GM18502 (cell line): ENCODE data around the gene ACADSB.

ENCODE experiments used
- ATAC-seq: cut with Tn5 transposase; IDR thresholded peaks from one replicate; pipeline ENCODE4 v1.9.1; 2021; ENCODE audit warnings: mild to moderate bottlenecking; ENCODE audit not compliant: unreplicated experiment, poor library complexity

ACADSB gene

DNA sequence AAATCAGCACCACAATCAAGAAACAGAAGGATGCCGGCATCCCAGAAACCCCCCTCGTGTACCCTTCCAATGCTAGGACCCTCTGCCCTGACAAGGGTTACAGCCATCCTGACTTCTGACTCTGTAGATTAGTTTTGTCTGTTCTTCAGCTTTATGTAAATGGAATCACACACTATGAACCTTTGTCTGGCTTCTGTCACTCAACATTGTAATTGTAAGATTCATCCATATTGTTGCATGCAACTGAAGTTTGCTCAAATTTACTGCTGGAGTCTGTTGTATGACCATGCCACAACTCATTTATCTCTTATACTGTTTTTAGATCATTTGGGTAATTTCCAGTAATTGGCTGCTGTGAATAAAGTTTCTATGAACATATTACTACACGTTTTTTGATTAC is 8.7 kb upstream of the ACADSB start:
- ATAC-seq: no peak

DNA sequence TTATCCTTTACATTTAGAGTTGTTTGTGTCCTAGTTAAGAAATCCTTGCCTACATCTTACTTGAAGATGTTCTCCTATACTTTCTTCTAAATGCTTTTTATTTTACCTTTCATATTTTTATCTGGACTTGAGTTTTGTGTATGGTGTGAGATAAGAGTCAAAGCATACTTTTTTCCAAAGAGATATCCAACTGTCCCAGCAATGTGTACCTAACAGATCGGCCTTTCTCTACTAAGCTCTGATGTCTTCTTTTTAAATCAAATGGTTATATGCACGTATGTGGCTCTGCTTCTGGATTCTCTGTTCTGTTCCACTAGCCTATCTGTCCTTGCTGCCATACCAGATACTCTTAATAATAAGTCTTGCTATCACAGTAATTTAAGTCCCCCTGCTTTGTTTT is 7.4 kb upstream of the ACADSB start:
- ATAC-seq: no peak

DNA sequence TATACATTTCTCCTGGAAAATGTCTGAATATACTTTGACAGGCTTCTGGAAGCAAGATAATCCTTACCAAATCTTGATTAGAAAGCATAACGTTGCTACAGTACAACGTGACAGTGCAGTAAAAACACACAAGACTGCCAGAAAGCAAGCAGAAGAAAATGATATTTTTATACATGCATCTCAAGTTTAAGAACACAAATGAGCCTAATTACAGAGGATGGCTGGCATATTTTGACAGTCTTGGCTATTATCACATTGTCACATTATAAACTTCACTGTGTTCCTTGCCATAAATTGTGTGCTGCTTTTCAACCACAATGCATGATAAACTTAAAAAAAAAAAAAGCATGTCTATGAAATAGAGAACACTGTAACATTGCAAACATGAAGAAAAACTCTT is 4.5 kb upstream of the ACADSB start:
- ATAC-seq: no peak

DNA sequence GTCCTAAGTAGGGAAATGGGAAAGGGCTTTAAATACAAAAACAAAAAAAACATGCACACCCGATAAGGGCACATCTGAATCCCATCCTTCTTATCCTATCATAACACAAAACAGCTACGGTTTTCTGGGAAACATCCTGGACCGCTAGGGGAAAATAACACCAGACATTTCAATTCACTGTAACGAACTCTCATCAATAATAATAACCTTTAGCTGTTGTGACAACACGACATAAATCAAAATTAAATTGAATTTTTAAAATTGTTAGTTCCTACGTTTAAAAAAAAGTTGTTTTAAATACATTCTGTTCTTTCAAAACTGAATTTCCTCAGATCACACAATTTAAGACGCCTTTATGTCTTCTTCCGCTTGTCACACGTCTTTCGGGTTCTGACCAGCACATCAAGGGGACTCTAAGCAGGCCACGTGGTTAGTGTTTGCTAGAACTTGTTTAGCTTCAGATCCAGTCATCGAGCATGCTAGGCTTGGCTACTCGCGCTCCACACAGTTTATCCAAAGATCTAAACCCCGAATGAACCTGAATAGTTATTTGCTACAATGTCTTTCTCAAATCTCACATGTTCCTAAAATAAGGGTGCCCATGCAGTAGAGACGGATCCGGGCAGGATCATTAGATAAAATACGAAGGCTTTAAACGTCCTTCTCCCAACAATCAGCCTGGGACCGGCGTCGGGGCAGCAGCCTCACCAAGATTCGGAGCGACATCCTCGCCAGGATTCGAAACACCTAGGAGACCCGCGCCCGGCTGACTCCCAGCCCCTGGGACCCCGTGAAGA is 1.1 kb upstream of the ACADSB start:
- peak; percentile 42 for ATAC-seq

DNA sequence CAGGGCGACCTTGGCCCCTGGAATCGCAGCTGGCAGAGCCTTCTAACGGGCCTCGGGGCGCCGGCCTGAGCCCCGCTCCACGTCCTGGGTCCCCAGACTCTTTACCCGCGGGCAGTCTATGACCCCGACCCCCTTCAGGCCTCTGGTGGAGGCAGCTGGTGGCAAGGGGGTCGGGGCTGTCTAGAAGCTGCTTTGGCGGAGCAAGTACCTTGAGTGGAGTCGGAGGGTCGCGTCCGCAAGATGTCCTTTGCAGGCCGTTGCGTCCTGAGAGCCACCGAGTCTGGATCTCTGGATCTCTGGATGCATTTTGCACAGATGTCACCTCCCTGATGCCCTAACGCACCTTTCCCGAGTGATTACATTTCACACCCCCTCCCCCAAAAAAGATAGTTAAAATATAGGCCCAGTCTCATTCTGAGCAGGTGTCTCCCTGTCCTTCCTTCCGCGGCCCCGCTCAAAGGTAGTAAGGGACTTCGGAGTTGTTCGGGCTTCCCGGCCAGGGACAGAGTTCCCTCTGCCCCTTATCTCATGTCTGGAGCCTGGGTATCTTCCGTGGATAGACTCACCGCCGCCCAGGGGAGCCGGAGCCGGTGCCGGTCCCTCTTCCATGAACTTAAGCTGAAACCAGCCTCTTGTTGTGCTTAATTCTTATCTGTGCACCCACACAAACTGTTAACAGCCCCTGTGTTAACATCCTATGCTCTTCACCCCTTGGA is 457 bp downstream of the ACADSB start:
- ATAC-seq: peak; percentile 36

DNA sequence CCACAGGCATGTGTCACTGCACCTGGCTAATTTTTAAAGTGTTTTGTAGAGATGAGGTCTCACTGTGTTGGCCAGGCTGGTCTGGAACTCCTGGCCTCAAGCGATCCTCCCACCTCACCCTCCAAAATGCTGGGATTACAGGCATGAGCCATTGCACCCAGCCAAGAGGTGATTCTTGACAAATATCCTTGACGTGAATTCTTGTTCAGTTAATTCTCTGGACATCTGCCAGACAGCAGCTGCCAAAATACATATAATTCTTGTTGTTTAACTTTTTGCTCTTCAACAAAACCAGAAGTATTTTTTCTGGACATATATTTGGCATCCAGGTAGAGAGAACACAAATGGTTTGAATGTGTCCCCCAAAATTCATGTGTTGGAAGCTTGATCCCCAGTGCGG is 3.2 kb downstream of the ACADSB start:
- no peak for ATAC-seq

DNA sequence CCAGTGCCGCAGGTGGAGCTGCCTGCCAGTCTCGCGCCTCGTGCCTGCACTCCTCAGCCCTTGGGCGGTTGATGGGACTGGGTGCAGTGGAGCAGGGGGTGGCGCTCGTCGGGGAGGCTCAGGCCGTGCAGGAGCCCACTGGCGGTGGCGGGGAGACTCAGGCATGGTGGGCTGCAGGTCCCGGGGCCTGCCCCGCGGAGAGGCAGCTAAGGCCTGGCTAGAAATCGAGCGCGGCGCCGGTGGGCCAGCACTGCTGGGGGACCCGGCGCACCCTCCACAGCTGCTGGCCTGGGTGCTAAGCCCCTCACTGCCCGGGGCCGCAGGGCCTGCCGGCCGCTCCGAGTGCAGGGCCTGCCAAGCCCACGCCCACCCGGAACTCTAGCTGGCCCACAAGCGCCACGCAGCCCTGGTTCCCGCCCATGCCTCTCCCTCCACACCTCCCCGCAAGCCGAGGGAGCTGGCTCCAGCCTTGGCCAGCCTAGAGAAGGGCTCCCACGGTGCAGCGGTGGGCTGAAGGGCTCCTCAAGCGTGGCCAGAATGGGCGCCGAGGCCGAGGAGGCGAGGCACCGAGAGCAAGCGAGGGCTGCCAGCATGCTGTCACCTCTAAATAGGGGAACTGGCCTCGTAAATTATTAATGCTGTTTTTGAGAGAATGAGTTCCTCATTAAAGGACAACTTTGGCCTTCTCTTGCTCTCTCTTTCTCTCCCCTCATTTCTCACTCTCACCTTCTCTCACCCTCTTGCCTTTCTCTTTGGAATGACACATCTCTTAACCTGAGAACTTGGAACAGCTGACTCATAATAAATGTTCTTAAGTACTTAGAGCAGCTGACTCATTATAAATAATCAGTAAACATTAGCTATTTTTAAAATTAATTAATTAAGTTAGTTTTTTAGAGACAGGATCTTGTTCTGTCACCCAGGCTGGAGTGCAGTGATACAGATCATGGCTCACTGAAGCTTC is 4.9 kb downstream of the ACADSB start:
- no peak for ATAC-seq

DNA sequence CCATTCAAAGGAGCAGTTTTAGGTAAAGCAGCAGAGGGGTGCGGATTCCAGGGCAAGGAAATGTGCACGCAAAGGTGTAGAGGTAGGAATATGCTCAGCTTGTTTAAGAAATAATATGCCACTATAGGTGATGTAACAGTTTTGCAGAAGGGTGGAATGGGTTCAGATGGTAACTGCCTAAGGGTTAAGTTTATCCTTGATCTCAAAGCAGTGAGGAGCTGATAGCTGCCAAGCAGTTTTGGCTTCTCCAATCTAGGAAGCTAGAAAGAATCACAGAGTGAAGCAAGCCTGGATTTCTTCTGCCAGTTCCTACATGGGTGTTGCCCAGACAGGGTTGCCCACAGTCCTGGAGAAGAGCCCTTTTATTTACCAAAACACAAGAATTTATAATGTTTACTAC is 6.0 kb downstream of the ACADSB start:
- ATAC-seq: no peak

DNA sequence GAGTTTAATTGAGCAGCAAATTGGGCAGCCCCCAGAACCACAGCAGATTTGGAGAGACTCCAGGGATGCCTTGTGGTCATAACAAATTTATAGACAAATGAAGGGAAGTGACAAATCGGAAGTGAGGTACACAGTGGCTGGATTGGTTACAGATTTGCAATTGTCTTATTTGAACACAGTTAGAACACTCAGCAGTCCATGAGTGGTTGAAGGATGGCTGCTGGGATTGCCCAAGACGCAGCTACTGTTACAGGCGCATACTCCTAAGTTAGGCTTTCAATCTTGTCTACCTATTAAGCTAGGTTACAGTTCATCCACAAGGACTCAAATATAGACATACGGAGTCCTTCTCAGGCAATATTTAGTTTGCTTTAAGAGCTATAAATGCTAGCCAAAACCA is 7.4 kb downstream of the ACADSB start:
- ATAC-seq: no peak

DNA sequence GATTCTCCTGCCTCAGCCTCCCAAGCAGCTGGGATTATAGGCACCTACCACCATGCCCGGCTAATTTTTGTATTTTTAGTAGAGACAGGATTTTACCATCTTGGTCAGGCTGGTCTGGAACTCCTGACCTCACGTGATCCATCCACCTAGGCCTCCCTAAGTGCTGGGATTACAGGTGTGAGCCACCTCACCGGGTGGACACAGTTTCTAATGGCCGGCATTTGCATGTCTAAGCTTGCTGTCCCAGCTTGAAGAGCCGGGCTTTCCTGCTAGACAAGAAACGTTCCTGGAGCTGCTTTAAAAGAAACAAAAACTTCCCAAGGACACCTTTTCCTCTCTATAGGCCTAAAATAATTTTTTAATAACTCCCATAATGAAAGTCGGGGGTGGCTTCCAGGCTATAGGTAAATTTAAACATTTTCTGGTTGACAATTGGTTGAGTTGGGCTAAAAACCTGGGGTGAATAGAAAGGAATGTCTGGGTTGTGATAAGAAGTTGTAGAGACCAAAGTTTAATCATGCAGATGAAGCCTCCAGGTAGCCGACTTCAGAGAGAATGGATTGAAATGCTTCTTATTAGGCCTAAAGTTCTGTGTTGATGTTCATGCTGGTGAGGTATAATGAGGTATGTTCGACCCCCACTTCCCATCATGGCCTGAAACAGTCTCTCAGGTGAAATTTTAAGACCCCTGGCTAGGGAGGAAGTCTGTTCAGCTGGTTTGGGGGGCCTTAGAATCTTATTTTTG is 8.8 kb downstream of the ACADSB start:
- ATAC-seq: no peak

DNA sequence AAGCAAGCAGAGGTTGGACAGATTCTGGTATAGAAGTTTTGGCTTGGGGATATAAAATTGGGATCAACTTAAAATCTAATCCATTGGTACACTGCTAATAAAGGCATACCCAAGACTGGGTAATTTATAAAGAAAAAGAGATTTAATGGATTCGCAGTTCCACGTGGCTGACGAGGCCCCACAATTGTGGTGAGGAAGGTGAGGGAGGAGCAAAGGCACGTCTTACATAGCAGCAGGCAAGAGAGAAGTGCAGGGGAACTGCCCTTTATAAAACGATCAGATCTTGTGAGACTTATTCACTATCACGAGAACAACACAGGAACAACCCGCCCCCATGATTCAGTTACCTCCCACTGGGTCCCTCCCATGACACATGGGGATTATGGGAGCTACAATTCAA is 9.7 kb downstream of the ACADSB start:
- ATAC-seq: no peak

DNA sequence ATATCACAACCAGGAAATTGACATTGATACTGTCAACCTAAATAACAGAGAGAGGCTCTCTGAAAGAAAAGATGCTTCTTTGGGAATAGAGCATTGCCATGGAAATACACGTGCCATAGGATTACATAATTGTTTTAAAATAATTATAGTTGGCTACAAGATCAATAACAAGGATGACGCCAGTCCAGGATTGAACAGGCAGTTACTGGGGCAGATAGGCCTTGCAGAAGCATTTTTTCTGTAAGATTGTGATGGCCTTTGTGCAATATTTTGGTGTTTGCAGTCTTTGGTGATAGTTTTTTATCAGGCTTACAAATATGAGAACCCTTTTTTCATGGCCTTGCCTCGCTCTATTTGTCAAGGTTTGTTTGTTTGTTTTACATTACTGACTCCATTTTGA is 10.5 kb downstream of the ACADSB start:
- no peak for ATAC-seq

DNA sequence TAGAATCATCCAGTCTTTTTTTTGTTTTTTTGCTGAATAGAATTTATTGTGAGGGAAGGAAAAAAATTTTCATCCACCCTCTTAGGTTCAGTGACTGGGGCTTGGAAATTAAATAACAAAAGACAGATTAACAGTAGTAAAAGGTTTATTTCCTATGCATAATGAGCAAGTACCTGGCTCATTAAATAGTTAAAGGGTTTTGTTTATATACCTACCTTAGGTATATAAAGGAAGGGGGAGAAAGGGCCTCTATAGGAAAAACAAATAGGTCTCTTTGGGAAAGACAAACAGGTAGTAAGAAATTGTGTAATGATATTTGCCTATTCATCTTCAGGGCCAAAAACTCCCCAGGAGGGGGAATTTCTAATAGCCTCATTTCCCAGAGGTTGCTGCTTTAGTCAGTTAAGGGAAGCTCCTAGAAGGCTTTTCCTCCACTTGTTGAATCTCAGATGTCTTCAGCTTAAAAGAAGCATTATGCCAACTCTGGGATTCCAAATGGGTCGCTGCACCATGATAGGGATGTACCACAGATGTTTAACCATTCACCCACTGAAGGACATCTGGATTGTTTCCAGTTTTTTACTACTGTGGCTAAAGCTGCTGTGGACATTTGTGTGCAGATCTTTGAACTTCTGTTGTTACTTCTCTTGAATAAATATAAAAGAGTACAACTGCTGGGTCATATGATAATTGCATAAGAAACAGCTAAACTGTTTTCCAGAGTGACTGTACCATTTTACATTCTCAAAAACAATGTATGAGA is 11.3 kb downstream of the ACADSB start:
- no peak for ATAC-seq

DNA sequence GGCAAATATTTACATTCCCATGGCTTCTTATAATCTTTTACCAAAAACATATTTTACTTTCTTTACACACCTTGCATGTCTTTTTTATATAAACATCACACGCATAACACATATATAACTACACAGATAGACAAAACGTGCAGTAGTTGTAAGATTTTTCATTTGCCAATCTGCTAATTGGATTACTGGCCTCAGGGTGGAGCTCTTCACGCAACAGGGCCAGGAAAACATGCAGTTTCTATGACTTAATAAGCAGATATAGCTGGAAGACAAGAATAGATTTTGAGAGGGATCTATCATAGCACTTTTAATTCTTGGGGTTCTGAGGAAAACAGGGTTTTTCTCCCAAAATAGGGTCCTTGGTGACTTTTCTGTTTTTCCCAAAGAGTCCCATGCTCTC is 12.7 kb downstream of the ACADSB start:
- no peak for ATAC-seq

DNA sequence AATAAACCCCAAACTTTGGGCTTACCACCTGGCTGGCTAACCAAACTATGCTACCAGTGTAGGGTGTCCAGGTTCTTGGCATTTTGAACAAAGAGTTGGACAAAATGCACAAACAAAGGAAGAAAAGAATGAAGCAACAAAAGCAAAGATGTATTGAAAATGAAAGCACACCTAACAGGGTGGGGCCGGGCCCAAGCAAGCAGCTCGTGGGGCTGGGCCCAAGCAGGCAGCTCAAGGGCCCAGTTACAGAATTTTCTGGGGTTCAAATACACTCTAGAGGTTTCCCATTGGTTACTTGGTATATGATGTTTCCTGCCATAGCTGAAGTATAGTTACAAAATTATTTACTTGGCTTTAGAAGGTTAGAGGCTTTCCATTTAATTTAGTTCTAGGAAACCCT is 15.7 kb downstream of the ACADSB start:
- no peak for ATAC-seq

DNA sequence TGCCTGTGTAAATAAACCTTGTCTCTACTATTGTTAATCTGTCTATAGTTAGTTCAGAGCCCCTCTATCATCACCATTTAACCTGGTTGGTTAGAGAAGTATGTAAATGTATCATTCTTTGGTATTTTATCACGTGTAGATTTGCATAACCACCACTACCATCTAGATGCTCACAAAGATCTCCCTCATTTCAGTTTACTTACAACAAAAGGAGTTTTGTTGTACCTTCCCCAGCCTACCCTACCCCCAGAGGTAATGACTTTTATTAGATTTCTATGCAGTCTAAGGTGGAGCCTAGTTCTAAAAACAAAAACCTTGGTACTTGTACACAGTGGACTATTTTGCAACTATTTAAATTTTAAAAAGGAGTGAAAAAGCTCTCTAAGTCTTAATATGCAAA is 17.5 kb downstream of the ACADSB start:
- no peak for ATAC-seq

DNA sequence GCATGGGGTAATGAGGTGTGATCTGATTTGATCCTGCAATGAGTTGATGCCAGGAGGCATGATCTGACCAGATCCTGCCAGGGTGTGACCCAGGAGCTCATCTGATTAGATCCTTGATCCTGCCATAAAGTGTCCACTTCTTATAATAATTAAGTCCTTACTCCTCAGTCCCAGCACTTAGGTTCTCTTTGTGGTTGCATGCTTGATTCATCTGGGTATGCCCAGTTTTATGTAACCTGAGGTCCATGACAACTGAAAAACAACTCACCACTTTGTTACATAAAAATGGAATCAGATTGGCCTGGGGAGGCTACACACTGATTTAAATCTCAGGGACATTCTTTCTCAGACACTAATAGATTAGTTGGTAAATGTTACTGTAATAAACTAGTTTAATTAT is 19.1 kb downstream of the ACADSB start:
- ATAC-seq: no peak

DNA sequence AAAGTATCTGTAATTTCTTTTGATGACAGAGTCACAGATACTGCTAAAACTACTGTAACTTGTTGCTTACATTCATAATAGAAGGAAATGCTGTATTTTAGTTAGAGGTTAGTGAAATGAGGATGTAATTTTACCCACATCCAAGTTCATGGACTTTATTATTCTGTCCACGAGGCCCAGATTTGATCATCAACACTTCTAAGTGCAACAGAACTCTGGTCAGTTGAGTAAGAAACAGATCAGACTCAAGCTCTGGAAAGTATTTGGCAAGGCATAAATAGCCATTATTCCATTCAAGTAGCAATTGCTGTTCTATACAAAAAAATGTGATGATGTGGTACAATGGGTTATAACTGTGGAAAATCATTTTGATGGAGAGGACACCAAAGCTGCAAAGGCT is 22.3 kb downstream of the ACADSB start:
- ATAC-seq: no peak

DNA sequence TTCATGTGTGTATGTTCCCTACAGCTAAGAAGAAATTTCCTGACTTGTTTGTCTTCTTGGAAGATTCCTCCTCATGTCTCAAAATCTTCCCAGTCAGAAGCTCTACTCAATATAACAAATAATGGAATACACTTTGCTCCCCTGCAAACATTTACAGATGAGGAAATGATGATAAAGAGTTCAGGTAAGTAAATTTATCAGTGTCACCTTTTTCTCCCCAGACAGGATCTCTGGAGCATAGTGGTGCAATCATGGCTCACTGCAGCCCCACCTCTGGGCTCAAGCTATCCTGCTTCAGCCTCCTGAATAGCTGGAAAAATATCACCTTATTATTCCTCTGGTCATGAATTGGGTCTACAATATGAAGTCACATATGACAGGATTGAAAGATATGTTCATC is 25.5 kb downstream of the ACADSB start:
- ATAC-seq: no peak
